Measurements from ENCODE around the gene FGFR1OP2.
A peak's percentile ranks its signal among the peaks of the same experiment; 100 is the strongest.
"Not testable (repeated sequence)": the region's sequence is repeated elsewhere in the genome, so short reads cannot be mapped to it uniquely, and the experiment has no call there.

The FGFR1OP2 gene

DNA sequence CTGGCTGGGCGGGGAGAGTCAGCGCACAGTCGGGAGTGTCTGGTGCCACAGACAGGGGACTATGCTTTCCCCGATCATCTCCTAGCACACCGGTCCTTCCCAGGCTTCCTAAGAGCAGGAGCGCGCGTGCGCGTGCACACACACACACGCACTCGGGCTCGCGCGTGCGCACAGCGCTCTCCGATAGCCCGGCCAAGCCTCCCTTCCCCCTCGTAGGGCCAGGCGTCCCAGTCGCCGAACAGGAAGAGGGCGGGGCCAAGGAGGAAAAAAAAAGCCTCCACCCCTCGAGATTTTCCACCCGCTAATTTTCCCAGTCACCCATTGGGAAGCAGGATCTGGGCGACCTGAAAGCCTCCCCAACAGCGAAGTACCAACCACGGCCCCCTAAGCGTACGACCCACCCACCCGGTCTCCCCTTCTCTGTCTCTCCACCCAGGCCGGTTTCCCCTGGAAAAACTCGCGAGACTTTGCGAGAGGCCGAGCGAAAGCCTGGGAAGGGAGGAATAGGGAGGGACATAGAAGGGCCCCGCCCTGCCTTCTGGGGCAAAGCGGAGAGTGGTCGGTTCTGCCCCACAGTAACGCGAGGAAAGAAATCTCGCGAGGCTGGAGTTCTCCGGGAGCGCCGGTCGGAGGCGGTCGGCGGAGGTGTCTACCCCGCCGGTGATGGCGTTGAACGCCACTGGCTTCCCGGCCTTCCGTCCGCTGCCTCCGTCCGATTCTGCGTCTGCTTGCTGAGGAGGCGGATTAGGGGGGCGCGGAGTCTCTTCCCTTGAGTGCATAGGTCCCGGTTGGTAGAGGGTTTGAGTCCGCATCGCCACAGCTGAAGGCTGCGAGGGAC, at the start of gene FGFR1OP2, which contains the start of gene INTS13:
Gene FGFR1OP2 (plus strand): TSS at position 608 of the 838 bp plus-strand sequence. CDS start 15,689 bp downstream, outside the sequence.
Gene INTS13 (minus strand): TSS at position 119 of the 838 bp plus-strand sequence. CDS start 1,178 bp downstream, outside the sequence.
- peak; percentile 98 for DNase-seq (ENCODE audit: low read depth)

DNA sequence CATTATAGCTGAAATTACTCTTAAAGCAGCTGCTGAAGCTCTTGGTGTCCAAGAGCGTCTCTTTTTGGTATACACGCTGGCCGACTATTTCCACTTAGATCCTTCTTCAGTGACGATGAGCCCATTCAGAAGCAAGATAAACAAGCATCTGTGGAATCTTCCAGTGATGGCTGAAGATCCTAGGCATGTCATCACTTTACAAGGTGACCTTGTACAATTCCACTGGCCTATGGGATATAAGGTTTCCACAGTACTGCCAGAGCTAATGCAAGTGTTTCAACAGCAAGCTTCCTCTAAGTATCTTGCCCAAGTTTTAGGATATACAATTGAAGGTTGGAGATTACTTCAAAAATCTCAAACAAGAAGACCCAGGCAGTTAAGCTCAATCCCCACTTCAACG, 47.5 kb upstream of the FGFR1OP2 start:
- DNase-seq (ENCODE audit: low read depth): no peak

DNA sequence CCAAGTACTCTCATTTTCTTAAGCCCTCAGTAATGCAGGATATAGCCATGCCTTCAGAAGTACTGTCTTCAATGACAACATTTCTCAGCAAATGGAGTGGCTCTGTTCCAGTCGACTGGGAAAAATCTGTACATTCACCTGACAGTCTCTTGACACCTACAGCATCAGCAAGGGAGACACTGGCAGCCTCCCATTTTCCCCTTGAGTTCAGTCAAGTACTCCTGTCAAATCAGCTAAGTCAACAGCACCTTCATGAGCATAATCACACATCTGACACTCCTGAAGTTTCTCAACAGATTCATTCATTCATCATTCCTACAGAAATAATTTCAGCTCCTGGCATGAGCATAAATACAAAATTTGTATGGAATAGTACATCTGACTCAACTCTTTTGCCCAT, 46.6 kb upstream of the FGFR1OP2 start:
- no peak for DNase-seq (ENCODE audit: low read depth)

DNA sequence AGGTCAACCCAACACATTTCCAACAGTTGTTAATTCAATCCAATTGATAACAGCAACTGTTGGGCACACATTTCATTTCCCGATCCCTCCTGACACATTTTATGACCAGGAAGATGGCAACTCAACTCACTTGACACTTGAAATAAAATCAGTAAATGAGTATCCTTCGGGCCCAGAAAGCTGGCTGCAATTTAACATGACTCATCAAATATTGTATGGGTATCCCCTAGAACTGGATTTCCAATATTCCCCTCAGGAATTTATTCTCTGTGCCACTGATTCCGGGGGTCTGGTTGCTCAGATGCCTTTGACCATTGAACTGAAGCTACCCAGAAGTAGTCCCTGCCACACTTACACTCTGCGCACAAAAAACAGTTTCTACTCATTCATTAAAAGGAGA, 42.6 kb upstream of the FGFR1OP2 start:
- peak; percentile 16 for DNase-seq (ENCODE audit: low read depth)

DNA sequence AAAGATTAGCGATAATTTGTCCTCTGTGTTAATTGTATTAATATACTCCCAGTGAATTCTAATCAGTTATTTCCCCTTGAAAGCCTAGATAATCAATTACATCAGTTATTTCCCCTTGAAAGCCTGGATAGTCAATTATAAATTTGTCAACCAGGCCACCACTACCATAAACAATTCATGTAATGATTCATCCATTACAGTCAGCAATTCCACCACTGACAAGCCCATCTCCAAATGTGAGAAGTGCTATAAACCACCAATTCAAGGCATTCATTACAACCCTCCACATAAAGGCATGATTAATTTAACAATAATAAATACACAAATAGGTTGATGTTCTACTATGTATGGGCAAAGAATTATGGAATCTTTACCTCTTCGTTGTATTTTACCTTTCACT, 41.4 kb upstream of the FGFR1OP2 start:
- no peak for DNase-seq (ENCODE audit: low read depth)

DNA sequence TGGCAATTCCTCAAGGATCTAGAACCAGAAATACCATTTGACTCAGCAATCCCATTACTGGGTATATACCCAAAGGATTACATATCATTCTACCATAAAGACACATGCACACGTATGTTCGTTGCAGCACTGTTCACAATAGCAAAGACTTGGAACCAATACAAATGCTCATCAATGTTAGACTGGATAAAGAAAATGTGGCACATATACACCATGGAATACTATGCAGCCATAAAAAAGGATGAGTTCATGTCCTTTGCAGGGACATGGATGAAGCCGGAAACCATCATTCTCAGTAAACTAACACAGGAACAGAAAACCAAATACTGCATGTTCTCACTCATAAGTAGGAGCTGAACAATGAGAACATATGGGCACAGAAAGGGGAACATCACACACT, 34.9 kb upstream of the FGFR1OP2 start:
- DNase-seq (ENCODE audit: low read depth): not testable (repeated sequence)

DNA sequence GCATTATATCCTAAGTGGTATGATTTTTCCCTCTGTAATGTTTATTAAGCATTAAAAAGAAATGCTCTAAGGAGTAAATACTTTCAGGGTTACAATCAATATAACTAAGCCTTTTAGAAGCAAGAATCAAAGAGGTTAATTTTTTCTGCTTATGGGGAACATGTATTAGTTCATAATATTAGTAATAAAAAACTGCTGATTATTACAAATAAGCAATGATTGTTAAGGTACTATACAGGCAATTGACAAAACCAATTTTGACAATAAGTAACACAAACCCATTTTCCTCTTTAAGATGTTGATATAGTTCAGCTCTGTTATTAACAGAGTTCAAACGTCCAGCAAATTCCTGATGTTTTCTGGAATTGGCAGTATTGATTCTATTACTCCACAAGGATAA, 32.2 kb upstream of the FGFR1OP2 start:
- no peak for DNase-seq (ENCODE audit: low read depth)

DNA sequence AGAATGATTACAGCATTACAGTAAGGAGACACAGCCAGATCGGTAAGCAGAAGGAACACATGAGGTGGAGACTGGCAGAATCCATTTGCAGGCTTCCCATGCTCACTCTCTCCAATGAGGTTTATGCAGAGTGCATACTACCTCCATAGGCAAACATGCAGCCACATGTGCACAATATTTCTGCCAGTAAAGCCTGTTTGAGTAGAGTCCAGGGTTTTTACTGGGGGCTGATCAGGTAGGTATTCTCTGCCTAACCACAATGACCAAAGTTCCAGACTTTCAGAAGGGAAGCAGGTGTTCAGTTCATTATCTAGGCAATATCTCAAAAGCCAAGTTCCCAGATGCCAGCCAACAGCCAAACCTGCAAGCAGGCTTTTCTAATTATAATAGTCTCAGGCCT, 31.6 kb upstream of the FGFR1OP2 start:
- DNase-seq (ENCODE audit: low read depth): no peak

DNA sequence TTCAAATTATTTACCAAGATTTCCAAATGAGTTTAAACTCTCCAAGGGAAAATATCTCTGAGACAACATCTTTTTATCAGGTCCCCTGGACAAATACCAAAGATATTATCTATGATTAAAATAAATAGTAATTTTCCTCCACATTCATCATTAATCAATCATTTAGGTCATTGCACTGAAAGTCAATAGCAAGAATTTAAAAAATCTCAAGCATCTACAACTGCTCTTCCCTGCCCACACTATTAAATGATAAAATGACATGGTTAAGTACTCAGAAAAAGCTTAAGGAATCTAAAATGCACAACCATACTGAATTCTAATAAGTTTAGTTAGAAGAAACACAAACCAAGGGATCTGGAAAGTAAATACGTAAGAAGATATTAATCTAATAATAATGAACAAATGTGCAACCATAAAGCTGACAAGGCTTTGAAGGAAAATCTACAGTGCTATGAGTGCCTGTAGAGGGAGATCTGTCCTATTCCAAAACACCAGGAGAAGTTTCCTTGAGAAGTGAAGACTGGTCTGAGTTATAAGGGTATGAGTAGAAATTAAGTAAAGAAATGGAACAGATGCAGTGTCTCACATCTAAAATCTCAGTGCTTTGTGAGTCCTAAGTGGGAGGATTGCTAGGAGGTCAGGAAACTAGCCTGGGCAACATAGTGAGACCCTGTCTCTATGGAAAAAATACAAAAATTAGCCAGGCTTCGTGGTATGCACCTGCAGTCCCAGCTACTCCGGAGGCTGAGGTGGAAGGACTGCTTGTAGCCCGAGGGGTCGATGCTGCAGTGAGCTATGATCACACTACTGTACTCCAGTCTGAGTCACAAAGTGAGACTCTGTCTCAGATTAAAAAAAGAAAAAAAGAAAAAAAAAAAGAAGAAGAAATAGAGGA, 19.7 kb upstream of the FGFR1OP2 start:
- DNase-seq (ENCODE audit: low read depth): peak; percentile 35

DNA sequence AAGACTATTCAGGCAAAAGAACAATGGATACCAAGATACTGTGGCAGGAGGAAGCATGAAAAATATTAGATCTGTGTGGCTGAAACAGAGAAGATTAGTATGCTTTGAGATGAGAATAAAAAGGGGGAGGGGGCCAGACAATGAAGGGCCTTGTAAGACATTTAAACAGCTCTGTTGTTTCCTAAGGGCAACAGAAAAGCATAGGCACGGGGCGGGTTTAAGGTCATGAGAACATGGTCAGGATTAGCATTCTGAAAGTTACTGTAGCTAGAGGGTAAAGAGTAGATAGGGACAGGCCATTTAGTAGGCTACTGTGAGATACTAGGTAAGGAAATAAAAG, 19.1 kb upstream of the FGFR1OP2 start:
- no peak for DNase-seq (ENCODE audit: low read depth)

DNA sequence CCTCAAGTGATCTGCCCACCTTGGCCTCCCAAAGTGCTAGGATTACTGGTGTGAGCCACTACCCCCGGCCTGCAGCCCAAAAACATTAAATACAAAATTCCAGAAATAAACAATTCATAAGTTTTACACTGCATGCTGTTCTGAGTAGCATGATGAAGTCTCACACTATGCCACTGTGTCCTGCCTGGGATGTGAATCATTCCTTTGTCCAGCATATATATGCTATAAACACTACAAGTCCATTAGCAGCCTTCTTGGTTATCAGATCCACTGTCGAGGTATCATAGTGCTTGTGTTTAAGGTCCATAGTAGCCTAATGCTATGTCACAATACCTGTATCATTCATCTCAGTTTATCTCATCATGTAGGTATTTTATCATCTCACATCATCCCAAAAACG, 16.4 kb upstream of the FGFR1OP2 start:
- DNase-seq (ENCODE audit: low read depth): no peak

DNA sequence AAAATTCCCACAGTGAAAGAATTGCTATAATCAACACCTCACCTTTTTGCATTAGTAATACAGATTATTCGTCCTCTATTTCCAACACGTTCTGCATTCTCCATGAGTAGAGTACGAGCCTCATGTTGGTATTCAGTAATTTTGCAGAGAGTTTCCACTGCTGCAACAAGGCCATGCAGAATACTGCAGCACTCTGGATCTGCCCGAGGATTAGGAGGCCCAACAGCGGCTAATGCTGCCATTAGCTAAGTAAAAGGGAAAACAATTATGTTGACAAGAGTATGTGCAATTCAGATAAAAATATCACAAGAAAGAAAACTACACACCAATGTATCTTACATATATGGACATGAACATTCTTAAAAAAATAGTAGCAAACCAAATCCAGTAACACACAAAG, 9.6 kb upstream of the FGFR1OP2 start:
- DNase-seq (ENCODE audit: low read depth): no peak

DNA sequence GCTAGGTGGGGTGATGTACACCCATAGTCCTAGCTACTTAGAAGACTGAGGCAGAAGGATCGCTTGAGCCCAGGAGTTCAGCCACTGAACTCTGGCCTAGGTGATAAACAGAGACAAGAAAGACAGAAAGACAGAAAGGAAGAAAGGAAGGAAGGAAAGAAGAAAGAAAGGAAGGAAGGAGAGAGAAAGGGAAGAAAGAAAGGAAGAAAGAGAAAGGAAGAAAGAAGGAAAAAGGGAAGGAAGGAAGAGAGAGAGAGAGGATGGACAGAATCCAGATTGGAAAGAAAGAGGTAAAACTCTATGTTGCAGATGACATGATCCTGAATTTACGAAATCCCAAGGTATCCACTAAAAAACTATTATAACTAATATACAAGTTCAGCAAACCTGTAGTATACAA, 8.7 kb upstream of the FGFR1OP2 start:
- DNase-seq (ENCODE audit: low read depth): no peak

DNA sequence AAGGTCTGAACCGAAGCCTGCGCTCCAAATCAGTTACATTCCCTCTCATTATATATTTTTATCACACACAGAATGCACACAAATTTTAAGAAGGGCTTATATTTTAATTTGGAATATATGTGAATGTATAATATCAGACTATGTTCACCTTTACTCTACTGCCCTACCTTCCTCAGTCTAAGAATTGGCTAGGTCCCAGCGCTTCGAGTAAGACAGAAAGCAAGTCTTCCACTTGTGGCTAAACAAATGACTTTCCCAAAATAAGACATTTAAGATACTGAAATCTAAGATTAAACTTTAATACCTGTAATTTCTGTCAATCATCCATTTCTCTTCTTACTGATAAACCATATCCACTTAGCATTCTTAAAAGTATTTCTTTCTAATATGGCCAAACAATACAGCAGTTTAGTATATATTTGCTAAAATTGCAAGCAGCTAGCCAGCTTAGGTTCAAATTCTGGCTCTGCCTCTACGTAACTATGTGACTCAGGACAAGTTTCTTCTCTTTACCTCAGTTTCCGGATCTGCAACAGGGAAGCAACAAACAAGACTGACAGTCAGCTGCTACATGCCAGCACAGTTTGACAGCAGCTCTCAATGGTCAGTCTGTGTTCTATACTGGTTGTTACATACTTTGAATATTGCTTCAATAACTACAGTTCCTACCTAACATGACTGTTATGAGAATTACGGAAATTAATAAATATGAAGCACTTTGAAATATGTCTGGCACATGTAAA, 2.5 kb upstream of the FGFR1OP2 start:
- no peak for DNase-seq (ENCODE audit: low read depth)

DNA sequence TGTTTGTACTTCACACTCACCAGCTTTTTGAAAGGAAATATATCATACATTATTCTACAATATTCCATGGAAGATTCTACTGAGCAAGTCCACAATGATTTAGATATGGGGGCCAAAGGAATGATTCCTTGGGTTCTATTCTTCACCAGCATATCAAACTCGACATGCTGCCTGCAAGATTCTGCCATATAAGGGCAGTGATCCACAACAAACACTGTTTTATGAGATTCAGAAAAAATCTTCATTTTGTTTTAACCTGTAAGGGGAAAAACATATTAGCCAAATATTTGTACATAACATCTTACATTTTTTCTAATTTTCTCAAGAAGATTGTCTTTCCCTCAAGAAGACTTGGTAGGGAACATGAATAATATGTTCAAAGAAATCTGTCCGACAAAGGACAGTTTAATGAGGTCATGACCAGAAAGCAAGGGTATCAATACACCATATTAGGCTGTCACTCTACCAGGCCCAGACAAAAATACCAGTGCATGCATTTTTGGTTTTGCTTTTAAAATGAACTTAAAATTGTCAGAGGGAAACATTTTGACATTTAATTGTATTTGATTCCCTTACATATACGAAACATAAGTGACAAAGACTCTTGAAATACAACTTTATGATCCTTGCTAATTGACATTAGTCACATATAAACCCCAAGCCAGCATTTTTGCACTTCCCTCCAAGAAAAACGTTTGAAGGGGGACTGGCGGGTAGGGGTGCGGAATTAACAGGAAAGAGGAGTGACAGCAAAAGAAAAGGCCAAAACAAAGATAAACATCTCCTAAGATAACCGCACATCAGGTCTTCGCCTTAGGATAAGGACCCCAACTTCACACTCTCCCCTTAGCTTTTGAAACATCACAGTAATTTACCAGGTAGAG, 1.5 kb upstream of the FGFR1OP2 start:
- no peak for DNase-seq (ENCODE audit: low read depth)

DNA sequence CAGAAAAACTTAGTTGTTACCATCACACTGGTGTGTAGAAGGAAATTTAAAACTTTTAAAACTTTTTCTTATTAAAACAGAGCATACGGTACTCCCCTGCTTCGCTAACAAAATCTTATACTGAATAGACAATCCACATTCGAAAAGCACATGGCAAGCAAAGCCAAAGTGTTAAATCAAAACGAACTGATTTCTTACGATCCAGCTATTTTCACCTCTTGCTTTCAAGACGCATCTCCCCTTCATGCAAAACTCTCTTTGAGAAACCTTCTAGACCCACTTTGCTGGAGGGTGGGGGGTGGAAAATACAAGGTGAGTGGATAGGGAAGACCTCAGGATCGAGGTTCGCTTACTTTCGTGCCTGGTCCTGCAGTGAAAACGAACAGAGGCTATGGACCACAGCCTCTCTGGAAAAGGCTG, 817 bp upstream of the FGFR1OP2 start:
- no peak for DNase-seq (ENCODE audit: low read depth)

DNA sequence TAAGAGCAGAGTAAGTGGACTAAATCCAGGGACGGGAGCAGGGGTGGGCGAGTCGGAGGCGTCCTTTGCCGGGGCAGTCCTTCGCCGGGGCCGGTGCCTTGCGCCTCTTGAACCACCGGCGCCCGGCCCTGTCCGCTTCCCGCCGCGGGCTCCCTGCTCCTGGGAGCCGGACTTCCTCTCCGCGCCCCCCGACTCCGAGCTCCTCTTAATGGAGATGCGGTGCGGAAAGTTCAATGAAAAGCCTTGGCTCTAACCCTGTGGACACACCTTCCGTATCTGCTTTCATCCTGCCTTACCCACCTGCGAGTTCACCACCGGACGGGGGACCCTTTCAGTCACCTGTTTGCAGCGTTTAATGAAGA, 412 bp downstream of the FGFR1OP2 start:
- DNase-seq (ENCODE audit: low read depth): no peak

DNA sequence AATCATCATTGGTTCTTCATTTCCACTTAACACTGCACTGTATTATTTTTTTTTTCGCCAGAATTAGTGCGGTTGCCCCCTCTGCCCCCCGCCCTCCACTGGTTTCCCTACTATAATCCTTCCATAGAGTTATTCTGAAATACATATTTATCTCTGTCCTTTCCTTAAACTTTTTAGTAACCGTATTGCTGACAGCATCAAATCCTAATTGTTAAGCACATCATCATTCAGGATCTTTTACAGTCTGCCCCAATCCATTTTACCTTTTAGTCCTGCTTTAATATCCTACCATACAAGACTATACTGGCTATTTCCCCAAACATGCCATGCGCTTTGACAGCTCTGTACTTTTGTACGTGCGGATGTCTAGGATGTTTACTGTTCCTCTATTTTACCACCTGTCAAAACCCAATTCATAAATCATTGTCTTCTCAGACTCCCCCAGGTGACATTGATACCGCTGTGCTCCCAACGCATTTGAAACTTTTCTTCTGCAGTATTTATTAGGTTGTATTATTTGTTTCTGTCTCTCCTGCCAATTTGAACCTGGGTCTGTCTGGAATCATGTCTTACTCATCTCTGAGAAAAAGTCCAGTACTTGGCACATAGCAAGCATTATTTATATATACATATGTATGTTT, 1.0 kb downstream of the FGFR1OP2 start:
- DNase-seq (ENCODE audit: low read depth): peak; percentile 57

DNA sequence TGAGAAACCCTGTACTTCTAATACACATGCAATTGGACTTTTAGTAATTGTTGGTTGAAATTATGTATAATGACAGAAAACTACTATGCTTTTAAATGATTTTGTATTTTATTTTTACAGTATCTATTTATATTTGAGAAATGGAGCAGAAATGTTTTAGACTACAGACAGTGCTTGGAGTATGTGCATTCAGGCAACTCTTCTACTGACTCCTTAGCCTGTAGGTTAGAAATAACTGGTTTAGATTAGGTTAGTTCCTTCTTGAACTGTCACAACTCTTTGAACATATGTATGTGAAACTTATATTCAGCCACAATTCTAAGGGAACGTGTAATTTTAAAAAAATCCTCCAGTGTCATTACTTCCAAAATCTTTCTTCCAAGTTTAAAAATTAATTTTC, 1.7 kb downstream of the FGFR1OP2 start:
- DNase-seq (ENCODE audit: low read depth): no peak

DNA sequence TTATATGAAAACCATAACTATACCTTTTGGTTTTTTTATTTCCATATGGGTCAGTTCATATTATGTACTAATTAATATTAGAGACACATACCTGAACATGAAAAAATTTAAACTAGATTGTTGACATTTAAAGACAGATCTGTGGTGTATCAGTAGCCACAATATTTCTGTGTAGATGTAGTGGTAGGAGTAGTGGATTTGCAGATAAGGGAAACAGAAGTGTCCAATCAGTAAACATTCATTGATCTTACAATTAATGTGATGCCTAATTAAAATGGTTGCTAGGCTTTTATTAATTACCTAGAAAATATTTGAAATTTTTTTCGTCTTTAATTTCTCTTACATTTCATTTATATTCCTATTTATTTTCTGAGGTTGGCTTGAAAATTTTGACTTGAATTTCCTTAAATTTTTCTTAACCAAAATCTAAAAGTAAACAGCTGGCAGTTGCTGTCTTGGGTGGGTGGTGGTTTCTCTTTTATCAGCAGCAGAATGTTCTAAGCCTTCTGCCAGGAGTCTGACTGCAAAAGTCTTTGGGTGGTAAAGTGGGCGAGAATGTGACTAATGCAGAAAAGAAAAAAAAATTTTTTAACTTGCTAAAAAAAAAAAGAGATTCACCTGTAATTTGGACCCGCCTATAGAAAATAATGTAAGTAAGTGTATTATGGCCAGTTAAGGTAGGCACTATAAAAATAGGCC, 2.4 kb downstream of the FGFR1OP2 start:
- peak; percentile 50 for DNase-seq (ENCODE audit: low read depth)
